DOHH2 (cell line): Measurements from ENCODE around the gene PODXL.

ENCODE experiments used
- CTCF ChIP-seq: fragments of 200-600 bp; sonication (generic); IDR thresholded peaks from one replicate; pipeline ENCODE4 v1.5.1; 2014; ENCODE audit warnings: antibody characterized with exemption, mild to moderate bottlenecking, low read depth, low read length; ENCODE audit not compliant: poor library complexity, severe bottlenecking
- EZH2phosphoT487 ChIP-seq: fragments of 200-600 bp; sonication (generic); IDR thresholded peaks from 2 replicates; pipeline ENCODE4 v1.6.1; 2017; ENCODE audit warnings: borderline replicate concordance, mild to moderate bottlenecking, antibody characterized with exemption, low read length, moderate library complexity, mixed read lengths

GRCh38 chr7:131513245-131514061 lies 43.0 kb downstream of the PODXL start:
- peak; percentile 100 for TF ChIP-seq CTCF
- no peak for TF ChIP-seq EZH2phosphoT487
